SK-N-SH treated with all-trans-retinoic acid at 6 μM for 48 hours (cell line): ENCODE measurements around the gene IDH3G.

Experiments used
- ATAC-seq: fragments of 200-7000 bp; cut with Tn5 transposase; 3 replicates; pipeline ENCODE4 v1.9.1; 2020; ENCODE audit warnings: mild to moderate bottlenecking, moderate library complexity
- ARNTL ChIP-seq: fragments of 450-650 bp; formaldehyde crosslinking; IDR thresholded peaks from 2 replicates; pipeline ENCODE4 v1.5.0; 2020; ENCODE audit warnings: low read depth, mild to moderate bottlenecking, moderate library complexity, borderline replicate concordance
- CREB5 ChIP-seq: fragments of 250-450 bp; sonication (Bioruptor Pico); IDR thresholded peaks from 2 replicates; pipeline ENCODE4 v1.5.1; 2020; ENCODE audit warnings: low read depth, mild to moderate bottlenecking, moderate library complexity
- CSDC2 ChIP-seq: fragments of 250-450 bp; sonication (Bioruptor Pico); IDR thresholded peaks from 2 replicates; pipeline ENCODE4 v1.5.0; 2020; ENCODE audit warnings: mild to moderate bottlenecking, moderate library complexity
- CSRNP3 ChIP-seq: fragments of 250-450 bp; sonication (Bioruptor Pico); IDR thresholded peaks from 2 replicates; pipeline ENCODE4 v1.5.1; 2021; ENCODE audit warnings: mild to moderate bottlenecking, moderate library complexity
- ESRRG ChIP-seq: fragments of 250-450 bp; sonication (Bioruptor Pico); IDR thresholded peaks from 2 replicates; pipeline ENCODE4 v1.6.1; 2021; ENCODE audit warnings: mild to moderate bottlenecking
- GLIS3 ChIP-seq: fragments of 250-450 bp; sonication (Bioruptor Pico); IDR thresholded peaks from 2 replicates; pipeline ENCODE4 v1.5.0; 2020; ENCODE audit warnings: mild to moderate bottlenecking, moderate library complexity
- ISL1 ChIP-seq: fragments of 250-450 bp; sonication (Bioruptor Pico); IDR thresholded peaks from 2 replicates; pipeline ENCODE4 v2.1.2; 2022; ENCODE audit warnings: mild to moderate bottlenecking, moderate library complexity
- OSR1 ChIP-seq: fragments of 250-450 bp; sonication (Bioruptor Pico); IDR thresholded peaks from 2 replicates; pipeline ENCODE4 v1.8.0; 2022; ENCODE audit warnings: moderate library complexity, mild to moderate bottlenecking, inconsistent platforms
- PATZ1 ChIP-seq: fragments of 250-450 bp; sonication (Bioruptor Pico); IDR thresholded peaks from 2 replicates; pipeline ENCODE4 v1.8.0; 2020; ENCODE audit warnings: mild to moderate bottlenecking, moderate library complexity, borderline replicate concordance
- POU6F1 ChIP-seq: fragments of 250-450 bp; sonication (Bioruptor Pico); IDR thresholded peaks from 2 replicates; pipeline ENCODE4 v1.8.0; 2021; ENCODE audit warnings: low read depth, mild to moderate bottlenecking, moderate library complexity, borderline replicate concordance
- PPARA ChIP-seq: fragments of 250-450 bp; sonication (Bioruptor Pico); IDR thresholded peaks from 2 replicates; pipeline ENCODE4 v1.5.0; 2020; ENCODE audit warnings: mild to moderate bottlenecking, borderline replicate concordance
- RARB ChIP-seq: fragments of 250-450 bp; sonication (Bioruptor Pico); IDR thresholded peaks from 2 replicates; pipeline ENCODE4 v1.8.0; 2021; ENCODE audit warnings: mild to moderate bottlenecking, moderate library complexity
- SNAI2 ChIP-seq: fragments of 250-450 bp; sonication (Bioruptor Pico); IDR thresholded peaks from 2 replicates; pipeline ENCODE4 v1.5.0; 2020; ENCODE audit warnings: mild to moderate bottlenecking, moderate library complexity
- TCF4 ChIP-seq: fragments of 250-450 bp; sonication (Bioruptor Pico); IDR thresholded peaks from 2 replicates; pipeline ENCODE4 v1.8.0; 2021; ENCODE audit warnings: mild to moderate bottlenecking, moderate library complexity, borderline replicate concordance
- TOX ChIP-seq: fragments of 250-450 bp; sonication (Bioruptor Pico); IDR thresholded peaks from 2 replicates; pipeline ENCODE4 v1.8.0; 2021; ENCODE audit warnings: mild to moderate bottlenecking, moderate library complexity, borderline replicate concordance
- TSHZ2 ChIP-seq: fragments of 250-450 bp; sonication (Bioruptor Pico); IDR thresholded peaks from 2 replicates; pipeline ENCODE4 v1.5.0; 2020; ENCODE audit warnings: mild to moderate bottlenecking, moderate library complexity
- ZC3H10 ChIP-seq: fragments of 250-450 bp; sonication (Bioruptor Pico); IDR thresholded peaks from 2 replicates; pipeline ENCODE4 v1.5.1; 2021; ENCODE audit warnings: mild to moderate bottlenecking, moderate library complexity
- ZFP30 ChIP-seq: fragments of 450-650 bp; formaldehyde crosslinking; IDR thresholded peaks from 2 replicates; pipeline ENCODE4 v1.5.0; 2022; ENCODE audit warnings: mild to moderate bottlenecking, moderate library complexity
- ZNF565 ChIP-seq: fragments of 450-650 bp; formaldehyde crosslinking; conservative IDR thresholded peaks from 2 replicates; pipeline ENCODE4 v1.5.0; 2020; ENCODE audit warnings: low read depth, mild to moderate bottlenecking, moderate library complexity
- ZNF70 ChIP-seq: fragments of 450-650 bp; formaldehyde crosslinking; IDR thresholded peaks from 2 replicates; pipeline ENCODE4 v1.5.0; 2020; ENCODE audit warnings: mild to moderate bottlenecking, moderate library complexity

The IDH3G gene

GRCh38 chrX:153801669-153802068 is 7.5 kb upstream of the IDH3G start:
- ATAC-seq, result no peak
- TF ChIP-seq OSR1 (CRISPR knock-in tag) (no peak), ARNTL (CRISPR knock-in tag) (no peak), ZC3H10 (CRISPR knock-in tag) (no peak), SNAI2 (CRISPR knock-in tag) (no peak), TCF4 (CRISPR knock-in tag) (no peak), TSHZ2 (CRISPR knock-in tag) (no peak), POU6F1 (no peak), ZNF70 (CRISPR knock-in tag) (no peak), ZNF565 (CRISPR knock-in tag) (no peak), PPARA (CRISPR knock-in tag) (no peak), CSRNP3 (CRISPR knock-in tag) (no peak), ISL1 (CRISPR knock-in tag) (no peak), TOX (CRISPR knock-in tag) (no peak), ZFP30 (CRISPR knock-in tag) (no peak), PATZ1 (CRISPR knock-in tag) (no peak), GLIS3 (no peak), ESRRG (no peak), CREB5 (CRISPR knock-in tag) (no peak)
- TF ChIP-seq, all 23 proteins: peak for 0

- TF ChIP-seq PPARA (CRISPR knock-in tag) (no peak), ISL1 (CRISPR knock-in tag) (no peak), CSDC2 (CRISPR knock-in tag) (no peak), OSR1 (CRISPR knock-in tag) (no peak), ESRRG (no peak), ZNF565 (CRISPR knock-in tag) (no peak), ARNTL (CRISPR knock-in tag) (no peak), ZNF70 (CRISPR knock-in tag) (no peak), ZC3H10 (CRISPR knock-in tag) (no peak), TSHZ2 (CRISPR knock-in tag) (no peak), SNAI2 (CRISPR knock-in tag) (no peak), GLIS3 (no peak), POU6F1 (no peak), PATZ1 (CRISPR knock-in tag) (no peak), CREB5 (CRISPR knock-in tag) (no peak), RARB (CRISPR knock-in tag) (no peak), TCF4 (CRISPR knock-in tag) (no peak), TOX (CRISPR knock-in tag) (no peak)
- no peak; the same call in 2 of the 3 replicates for ATAC-seq
Measured at GRCh38 chrX:153800746-153801145, 6.6 kb upstream of the IDH3G start.
